Myocyte (in vitro differentiated cells): ENCODE data around the gene ARHGAP22. TPM values are rescaled to one million over a fixed set of nuclear protein-coding genes. Genes with fewer than 3 reads are reported as not detected.

Source experiments
- DNase-seq: peaks from one replicate; pipeline ENCODE4 v3.0.0-alpha.2; 2012; ENCODE audit warnings: low read depth
- total RNA-seq: library from RNA; depleted of rRNA; stranded (reverse); fragments of >200 nt; gene quantifications from 2 replicates; pipeline ENCODE4 v1.2.3, GENCODE V29; 2014

The ARHGAP22 gene
- total RNA-seq, 1 donor from 2014 or later, result 42.8 TPM

GRCh38 chr10:48400129-48400849, 204.6 kb downstream of the ARHGAP22 start:
- DNase-seq, result no peak

GRCh38 chr10:48399551-48399950, 205.3 kb downstream of the ARHGAP22 start:
- DNase-seq, result no peak

GRCh38 chr10:48399056-48399541, 205.8 kb downstream of the ARHGAP22 start:
- DNase-seq, result no peak

GRCh38 chr10:48398261-48398660, 206.6 kb downstream of the ARHGAP22 start:
- DNase-seq, result no peak

Other genes starting within 250 kb of the ARHGAP22 start
- 0.03 TPM in 1 of 2 replicates, not detected in the other for gene WDFY4, start 79.8 kb upstream of the ARHGAP22 start, total RNA-seq